Common myeloid progenitor, CD34-positive (primary cell): Measurements from ENCODE around the gene HS6ST3.

ENCODE experiments used
- CTCF ChIA-PET: fragments of 350-600 bp; sonication (Branson Sonifier 250); formaldehyde crosslinking; loops from one replicate; lab custom pipeline; 2021; ENCODE audit warnings: antibody characterized with exemption; lab: Charles Lee
- POLR2A ChIA-PET: fragments of 350-600 bp; sonication (Branson Sonifier 250); formaldehyde crosslinking; loops from one replicate; lab custom pipeline; 2021; ENCODE audit warnings: antibody characterized with exemption; lab: Charles Lee
- DNase-seq, 3 donors: peaks; one replicate each; pipeline versions ENCODE4 v3.0.0 to v3.0.0-alpha.2; 2013
- H3K27ac ChIP-seq, 2 experiments: 1 replicate in 1 of 2; 2 replicates in 1 of 2; pipeline ENCODE4 v1.7.0; 2013; ENCODE audit warnings: inconsistent platforms in 2 of 2, low read length in 2 of 2, mild to moderate bottlenecking in 2 of 2, low read depth in 1 of 2, moderate library complexity in 1 of 2; ENCODE audit not compliant: severe bottlenecking in 2 of 2, insufficient read depth in 1 of 2, poor library complexity in 1 of 2
- H3K27me3 ChIP-seq, 5 experiments: replicated peaks in 2 of 5; 1 replicate in 3 of 5; 2 replicates in 2 of 5; pipeline versions ENCODE4 v1.6.1 to v1.7.0; 2013; ENCODE audit warnings: low read length in 4 of 5, mild to moderate bottlenecking in 2 of 5, moderate library complexity in 2 of 5, inconsistent platforms in 1 of 5; ENCODE audit not compliant: insufficient read depth in 5 of 5, control insufficient read depth in 4 of 5
- H3K36me3 ChIP-seq, 4 experiments: 1 replicate in 2 of 4; 2 replicates in 2 of 4; pipeline versions ENCODE4 v1.6.1 to v1.7.0; 2013; ENCODE audit warnings: low read length in 3 of 4, control low read depth in 1 of 4, mild to moderate bottlenecking in 1 of 4; ENCODE audit not compliant: control insufficient read depth in 4 of 4, insufficient read depth in 4 of 4
- H3K4me1 ChIP-seq, 4 experiments: 1 replicate in 3 of 4; 2 replicates in 1 of 4; pipeline versions ENCODE4 v1.6.1 to v1.7.1; 2013; ENCODE audit warnings: low read length in 3 of 4, mild to moderate bottlenecking in 3 of 4, control low read depth in 1 of 4, inconsistent platforms in 1 of 4, moderate library complexity in 1 of 4; ENCODE audit not compliant: control insufficient read depth in 4 of 4, insufficient read depth in 4 of 4; ENCODE audit errors: control extremely low read depth in 1 of 4
- H3K4me3 ChIP-seq, 7 experiments: 1 replicate in 4 of 7; 2 replicates in 3 of 7; pipeline versions ENCODE4 v1.5.1 to v1.7.0; 2013; ENCODE audit warnings: mild to moderate bottlenecking in 7 of 7, low read length in 6 of 7, moderate library complexity in 6 of 7, inconsistent platforms in 2 of 7, low read depth in 2 of 7, control low read depth in 1 of 7; ENCODE audit not compliant: insufficient read depth in 4 of 7, control insufficient read depth in 1 of 7; ENCODE audit errors: extremely low read depth in 1 of 7
- H3K9me3 ChIP-seq, 5 experiments: 1 replicate in 4 of 5; 2 replicates in 1 of 5; pipeline versions ENCODE4 v1.6.1 to v1.7.1; 2013; ENCODE audit warnings: low read length in 4 of 5, mild to moderate bottlenecking in 2 of 5, inconsistent platforms in 1 of 5, low read depth in 1 of 5, moderate library complexity in 1 of 5; ENCODE audit not compliant: control insufficient read depth in 4 of 5, insufficient read depth in 2 of 5; ENCODE audit errors: control extremely low read depth in 1 of 5
- WGBS: methylation state at CpG from one replicate; pipeline ENCODE4 v1.1.5; 2013; ENCODE audit not compliant: insufficient coverage; 5-methylcytosine and 5-hydroxymethylcytosine counted together

HS6ST3 gene

GRCh38 chr13:96710166-96710862, 620.4 kb downstream of the HS6ST3 start:
- Histone ChIP-seq H3K27ac (no peak overlapping the region), H3K4me1 (no peaks in the 10 kb centered on the region), H3K27me3 (no peaks in the 10 kb centered on the region), H3K4me3 (no peak overlapping the region), H3K36me3 (no peaks in the 10 kb centered on the region), H3K9me3 (no peaks in the 10 kb centered on the region)
- ChIA-PET CTCF (no interaction called here), POLR2A (no interaction called here)
- DNase-seq = no peak
- WGBS = 100% methylated on average over 3 of the region's 3 CpGs

GRCh38 chr13:96720446-96720845, 630.5 kb downstream of the HS6ST3 start:
- Histone ChIP-seq H3K9me3 (no peaks in the 10 kb centered on the region), H3K36me3 (no peaks in the 10 kb centered on the region), H3K27me3 (no peaks in the 10 kb centered on the region), H3K27ac (no peak overlapping the region), H3K4me3 (no peak overlapping the region), H3K4me1 (no peaks in the 10 kb centered on the region)
- WGBS = 100% methylated on average over 1 of the region's 4 CpGs
- ChIA-PET CTCF (no interaction called here), POLR2A (no interaction called here)
- no peak for DNase-seq

DNA sequence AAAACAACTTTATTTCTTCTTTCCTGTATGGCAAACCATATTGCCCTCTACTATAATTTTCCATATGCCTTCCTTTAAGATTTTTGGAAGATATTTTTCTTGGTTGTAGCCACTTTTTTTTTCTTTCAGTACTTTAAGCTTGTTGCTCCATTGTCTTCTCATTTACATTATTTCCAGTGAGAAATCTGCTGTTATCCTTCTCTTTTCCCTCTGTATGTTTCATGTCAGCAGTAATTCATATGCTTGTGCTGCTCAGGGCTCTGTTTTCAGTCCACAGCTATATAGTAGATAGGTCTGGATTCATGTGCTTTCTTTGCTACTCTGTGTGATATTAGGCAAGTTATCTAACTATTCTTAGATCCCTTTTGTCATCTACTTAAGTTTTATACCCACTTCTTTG, 636.7 kb downstream of the HS6ST3 start:
- Histone ChIP-seq H3K27me3 (no peaks in the 10 kb centered on the region), H3K27ac (no peak overlapping the region), H3K36me3 (no peaks in the 10 kb centered on the region), H3K9me3 (peaks cover 0 to 3% (median 0%) of the 10 kb centered on the region in 5 experiments), H3K4me1 (no peaks in the 10 kb centered on the region), H3K4me3 (no peak overlapping the region)
- ChIA-PET POLR2A (no interaction called here), CTCF (no interaction called here)
- DNase-seq = no peak

GRCh38 chr13:96728463-96728862, 638.6 kb downstream of the HS6ST3 start:
- POLR2A ChIA-PET = no interaction called here
- Histone ChIP-seq H3K4me1 (no peaks in the 10 kb centered on the region), H3K27me3 (no peaks in the 10 kb centered on the region), H3K9me3 (peaks cover 0 to 3% (median 0%) of the 10 kb centered on the region in 5 experiments), H3K27ac (no peak overlapping the region), H3K36me3 (no peaks in the 10 kb centered on the region), H3K4me3 (no peak overlapping the region)
- no peak for DNase-seq
- no CpG with 5 or more reads among the region's 2 CpGs for WGBS
- CTCF ChIA-PET = no interaction called here

DNA sequence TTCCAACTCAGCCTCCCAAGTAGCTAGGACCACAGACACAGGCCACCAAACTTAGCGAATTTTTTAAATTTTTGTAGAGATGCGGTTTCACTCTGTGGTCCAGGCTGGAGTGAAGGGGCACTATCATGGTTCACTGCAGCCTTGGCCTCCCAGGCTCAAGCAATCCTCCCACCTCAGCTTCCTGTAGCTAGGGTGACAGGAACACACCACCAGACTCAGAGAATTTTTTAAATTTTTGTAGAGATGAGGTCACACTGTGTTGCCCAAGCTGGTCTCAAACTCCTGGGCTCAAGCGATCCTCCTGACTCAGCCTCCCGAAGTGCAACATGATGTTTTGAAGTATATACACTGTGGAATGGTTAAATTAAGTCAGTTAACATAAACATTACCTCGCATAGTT, 640.8 kb downstream of the HS6ST3 start:
- no peak overlapping the region for H3K27ac ChIP-seq
- H3K27me3 ChIP-seq = no peaks in the 10 kb centered on the region
- peaks cover 0 to 3% (median 0%) of the 10 kb centered on the region in 5 experiments for H3K9me3 ChIP-seq
- WGBS = 83% methylated on average over 1 of the region's 5 CpGs
- no peak overlapping the region for H3K4me3 ChIP-seq
- CTCF ChIA-PET = no interaction called here
- H3K4me1 ChIP-seq = no peaks in the 10 kb centered on the region
- POLR2A ChIA-PET = no interaction called here
- no peak for DNase-seq
- no peaks in the 10 kb centered on the region for H3K36me3 ChIP-seq

DNA sequence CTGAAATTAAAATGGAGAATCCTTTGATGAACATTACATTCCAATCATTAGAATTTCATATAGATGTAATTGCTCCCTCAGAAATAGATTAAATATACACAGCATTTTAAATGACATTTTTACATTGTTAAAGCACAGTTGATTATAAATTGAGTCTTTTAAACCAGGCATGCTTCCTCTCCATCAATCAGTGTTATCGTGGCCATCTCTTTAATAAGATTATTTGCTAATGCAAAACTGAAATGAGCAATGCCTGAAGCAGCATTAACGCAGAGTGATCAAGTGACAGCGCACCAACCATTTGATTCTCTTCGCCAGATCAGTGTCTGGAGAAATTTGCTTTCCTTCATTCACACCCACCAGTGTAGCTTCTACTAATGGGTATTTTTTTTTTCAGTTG, 644.6 kb downstream of the HS6ST3 start:
- Histone ChIP-seq H3K4me3 (no peak overlapping the region), H3K27ac (no peak overlapping the region), H3K9me3 (no peaks in the 10 kb centered on the region), H3K27me3 (no peaks in the 10 kb centered on the region), H3K4me1 (no peaks in the 10 kb centered on the region), H3K36me3 (no peaks in the 10 kb centered on the region)
- DNase-seq = no peak
- POLR2A ChIA-PET = no interaction called here
- WGBS = 86% methylated on average over 4 of the region's 4 CpGs
- CTCF ChIA-PET = interaction anchor here (0.6 kb wide), 1 partner anchor 1137 kb away, joined by 3 read pairs; no protein-coding TSS in a partner anchor

GRCh38 chr13:96741779-96742178, 651.9 kb downstream of the HS6ST3 start:
- Histone ChIP-seq H3K9me3 (no peaks in the 10 kb centered on the region), H3K27ac (no peak overlapping the region), H3K4me1 (no peaks in the 10 kb centered on the region), H3K27me3 (no peaks in the 10 kb centered on the region), H3K4me3 (no peak overlapping the region), H3K36me3 (no peaks in the 10 kb centered on the region)
- ChIA-PET CTCF (no interaction called here), POLR2A (no interaction called here)
- no peak for DNase-seq
- no CpG with 5 or more reads among the region's 3 CpGs for WGBS
